GM12873 (cell line): Measurements from ENCODE around the gene SYPL2.

Source experiments
- CTCF ChIP-seq: IDR thresholded peaks from 2 replicates; pipeline ENCODE4 v1.5.1; 2012; ENCODE audit warnings: low read depth, mild to moderate bottlenecking, moderate library complexity, low read length, control low read depth; ENCODE audit not compliant: insufficient read depth; ENCODE audit errors: missing control alignments

SYPL2 gene

GRCh38 chr1:109509176-109510134, 43.1 kb downstream of the SYPL2 start, which contains the start of gene AMIGO1:
Gene AMIGO1, minus strand, starts transcription at chr1:109509727. Its CDS starts 815 bp downstream, at chr1:109508912.
- TF ChIP-seq CTCF = no peak

- no peak for TF ChIP-seq CTCF
Observed at GRCh38 chr1:109513110-109513710, 46.9 kb downstream of the SYPL2 start.

GRCh38 chr1:109514846-109515245, 48.5 kb downstream of the SYPL2 start:
- TF ChIP-seq CTCF = no peak

GRCh38 chr1:109516872-109517271, 50.5 kb downstream of the SYPL2 start:
- no peak for TF ChIP-seq CTCF

- TF ChIP-seq CTCF = no peak
Observed at GRCh38 chr1:109517337-109517736, 51.0 kb downstream of the SYPL2 start.

GRCh38 chr1:109521002-109521951, 54.9 kb downstream of the SYPL2 start:
- no peak for TF ChIP-seq CTCF

GRCh38 chr1:109522026-109522425, 55.7 kb downstream of the SYPL2 start:
- TF ChIP-seq CTCF = no peak
